HG03469 (cell line): ENCODE measurements around the gene EPB41L4B.
"Not testable (repeated sequence)": the region's sequence is repeated elsewhere in the genome, so short reads cannot be mapped to it uniquely, and the experiment has no call there.

Experiments
- ATAC-seq: cut with Tn5 transposase; IDR thresholded peaks from one replicate; pipeline ENCODE4 v1.9.1; 2021; ENCODE audit warnings: mild to moderate bottlenecking, moderate library complexity, moderate number of reproducible peaks; ENCODE audit not compliant: unreplicated experiment

Gene EPB41L4B

DNA sequence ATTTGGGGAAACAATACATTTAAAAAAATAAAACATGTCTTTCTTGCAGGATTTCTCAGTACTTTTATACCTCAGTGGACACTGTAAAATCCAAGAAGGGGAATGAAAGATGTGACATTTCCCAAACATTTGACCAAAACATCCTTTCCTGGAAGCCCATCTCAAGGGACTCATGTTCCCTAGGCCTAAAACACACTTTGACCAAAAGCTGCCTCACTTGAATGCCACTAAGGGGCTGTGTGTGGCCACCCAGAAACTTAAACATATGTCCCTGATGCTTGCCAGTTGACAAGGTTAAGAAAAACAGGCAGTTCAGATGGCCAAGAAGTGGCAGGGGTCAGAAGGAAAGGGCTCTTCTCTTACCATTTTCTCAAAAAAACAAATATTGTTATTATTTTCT lies 73.6 kb downstream of the EPB41L4B start:
- ATAC-seq = no peak

DNA sequence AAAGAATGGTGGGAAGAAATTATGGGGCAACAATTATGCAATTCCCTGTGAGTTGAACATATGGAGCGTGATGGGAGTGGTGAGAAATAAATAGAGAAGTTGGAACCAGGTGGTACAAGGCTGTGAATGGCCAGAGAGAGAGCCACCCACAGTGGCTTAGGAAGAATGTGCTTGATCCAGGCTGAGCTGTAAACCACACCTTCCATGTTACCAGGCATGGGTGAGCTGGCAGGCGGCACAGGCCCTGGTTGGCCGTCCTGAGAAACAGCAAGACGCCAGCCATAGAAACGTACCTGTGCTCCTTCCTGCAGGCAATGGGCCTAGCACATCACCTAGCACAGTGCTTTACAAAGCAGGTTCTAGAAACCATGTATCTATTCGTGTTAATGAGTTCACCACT lies 74.3 kb downstream of the EPB41L4B start:
- ATAC-seq = no peak

DNA sequence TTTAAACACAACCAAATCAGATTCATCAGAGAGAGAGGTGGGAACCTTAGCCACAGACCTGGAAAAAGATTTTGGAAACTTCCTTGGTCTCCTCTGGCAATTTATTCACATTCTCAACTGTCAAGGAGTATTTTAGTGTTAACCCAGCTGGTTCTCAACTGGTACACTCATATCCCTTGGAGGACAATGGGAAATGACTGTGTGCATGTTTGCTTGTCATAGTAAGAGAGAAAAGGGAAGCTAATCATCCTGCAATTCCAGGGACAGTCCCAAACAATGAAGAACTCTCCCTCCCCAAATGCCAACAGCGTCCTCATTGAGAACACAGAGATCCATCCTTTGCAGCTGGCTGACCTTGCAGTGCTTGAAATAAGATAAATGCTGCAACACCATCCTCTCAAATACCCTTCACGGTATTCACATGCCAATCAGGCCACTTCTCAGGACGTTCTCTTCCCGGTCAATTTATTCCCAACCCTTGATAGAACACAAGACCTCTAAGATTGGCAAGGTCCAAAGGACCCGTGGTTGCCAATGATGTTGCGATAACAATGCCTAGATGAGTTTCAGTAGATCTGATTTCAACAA lies 75.5 kb downstream of the EPB41L4B start:
- ATAC-seq = no peak

DNA sequence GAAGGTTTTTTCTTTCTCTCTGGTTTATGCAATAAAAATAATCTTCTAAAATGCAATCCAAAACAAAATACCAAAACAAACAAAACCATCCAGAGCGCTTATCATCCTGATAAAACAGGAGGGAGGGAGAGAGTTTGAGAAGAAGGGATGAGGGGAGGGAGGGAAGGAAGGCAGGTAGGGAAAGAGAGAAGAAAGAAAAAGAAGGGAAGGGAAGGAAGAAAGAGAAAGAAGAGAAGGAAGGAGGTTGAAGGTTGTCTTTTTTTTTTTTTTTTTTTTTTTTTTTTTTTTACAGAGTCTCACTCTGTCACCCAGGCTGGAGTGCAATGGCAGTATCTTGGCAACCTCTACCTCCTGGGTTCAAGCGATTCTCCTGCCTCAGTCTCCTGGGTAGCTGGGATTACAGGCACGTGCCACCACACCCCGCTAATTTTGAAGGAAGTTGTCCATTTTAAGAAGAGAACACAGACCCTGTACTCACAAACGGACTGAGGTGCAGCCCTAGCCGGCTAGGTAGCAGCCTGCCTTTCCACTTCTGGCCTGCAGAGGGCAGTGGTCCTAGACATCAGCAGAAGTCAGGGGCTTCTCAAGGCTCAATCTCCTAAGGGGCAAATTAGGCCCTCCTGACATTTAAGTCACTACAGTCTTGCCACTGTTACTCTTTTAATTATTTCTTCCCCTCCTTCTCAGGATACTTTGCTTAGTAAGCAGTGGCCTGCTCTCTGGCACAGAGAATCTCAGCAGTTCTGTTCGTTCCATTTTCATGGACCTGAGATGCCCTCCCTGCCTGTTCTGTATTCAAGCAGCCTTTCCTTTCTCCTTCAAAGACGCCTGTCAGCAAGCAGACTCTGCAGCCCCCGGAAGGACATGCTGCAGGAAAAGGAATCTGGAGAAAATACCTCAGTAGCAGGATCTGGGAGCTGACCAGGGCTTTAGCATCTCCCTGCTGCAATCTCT lies 76.4 kb downstream of the EPB41L4B start:
- no peak for ATAC-seq

DNA sequence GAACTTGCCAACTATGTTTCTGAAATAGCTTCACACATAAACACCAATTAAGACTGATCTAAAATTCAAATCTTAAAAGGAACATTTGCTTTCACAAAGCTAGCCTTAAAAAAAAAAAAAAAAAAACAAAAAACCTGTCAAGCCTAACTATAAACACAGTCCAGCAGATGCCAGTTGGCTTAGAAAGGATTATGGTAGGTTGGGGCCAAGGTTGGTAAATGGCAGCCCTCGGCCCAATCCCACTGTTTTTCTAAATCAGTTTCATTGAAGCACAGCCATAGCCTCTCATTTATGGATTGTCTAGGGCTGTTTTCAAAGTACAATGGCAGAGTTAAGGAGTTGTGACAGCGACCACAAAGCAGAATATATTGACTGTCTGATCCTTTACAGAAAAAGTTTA lies 78.1 kb downstream of the EPB41L4B start:
- ATAC-seq = no peak

DNA sequence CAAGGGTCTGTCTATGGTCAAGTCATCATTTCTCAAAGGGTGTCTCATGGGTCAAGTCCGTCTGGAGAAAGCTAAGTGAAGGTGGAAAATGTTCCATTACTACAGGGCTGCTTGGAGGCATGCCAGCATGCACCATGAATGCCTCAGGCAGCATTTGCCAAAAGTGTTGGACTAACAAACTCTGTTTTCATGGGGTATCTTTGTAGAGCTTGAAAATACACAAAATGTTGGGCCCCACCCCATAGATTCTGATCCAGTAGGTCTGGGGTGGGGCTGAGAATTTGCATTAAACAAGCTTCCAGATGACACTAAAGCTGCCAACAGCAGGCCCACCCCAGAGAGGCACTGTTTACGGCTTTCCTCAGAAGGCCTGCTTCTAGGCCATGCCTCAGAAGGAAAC lies 78.8 kb downstream of the EPB41L4B start:
- no peak for ATAC-seq

DNA sequence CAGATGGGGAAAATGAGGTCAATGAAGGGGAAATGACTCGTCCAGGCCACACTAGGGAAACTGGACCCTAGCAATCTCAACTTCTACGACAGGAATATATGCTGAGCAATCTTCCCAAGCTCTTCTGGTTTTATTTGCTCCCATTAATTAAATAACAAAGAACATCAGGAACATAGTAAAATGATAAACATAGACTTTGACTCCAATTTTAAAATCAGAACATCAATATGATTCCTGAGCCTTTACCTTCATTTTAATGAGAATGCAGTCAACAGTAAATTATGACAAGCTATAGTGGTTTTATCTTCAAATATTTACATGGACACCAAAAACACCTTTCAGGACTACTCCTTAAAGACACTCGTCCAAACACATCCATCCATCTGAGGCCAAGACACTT lies 79.7 kb downstream of the EPB41L4B start:
- no peak for ATAC-seq

DNA sequence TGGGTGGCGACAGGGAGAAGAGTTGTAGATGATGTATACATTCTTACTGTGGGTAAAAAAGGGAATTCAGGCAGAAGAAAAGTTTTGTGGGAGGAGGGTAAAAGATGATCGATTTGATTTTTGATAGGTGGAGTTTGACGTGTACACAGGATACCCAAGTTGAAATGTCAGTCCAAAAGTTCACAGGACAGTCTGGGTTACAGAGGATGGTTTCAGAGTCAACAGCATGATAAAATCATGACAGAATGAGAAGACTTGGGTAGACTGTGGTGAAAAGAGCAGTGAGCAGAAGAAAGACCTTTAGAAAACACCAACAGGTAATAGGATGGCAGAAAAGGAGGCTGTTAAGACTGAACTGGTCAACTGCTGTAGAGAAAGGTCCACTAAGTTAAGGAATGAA lies 81.6 kb downstream of the EPB41L4B start:
- ATAC-seq = no peak

DNA sequence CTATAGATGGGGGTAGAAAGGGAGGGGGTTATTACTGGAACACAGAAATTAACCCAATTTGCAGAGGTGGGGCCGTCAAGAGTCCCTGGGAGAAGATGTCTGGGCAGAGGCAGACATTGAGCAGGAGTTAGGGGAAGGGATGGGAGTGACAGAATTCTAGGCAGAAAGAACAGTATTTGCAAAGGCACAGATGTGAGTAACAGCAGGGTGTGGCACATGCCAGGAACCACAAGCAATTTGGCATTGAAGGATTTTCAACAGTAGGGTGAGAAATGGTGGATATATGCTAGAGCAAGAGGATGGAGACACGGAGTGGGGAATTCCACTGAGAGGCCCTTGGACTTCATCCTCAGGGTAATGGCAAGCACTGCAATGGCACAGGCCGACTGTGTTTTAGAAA lies 82.2 kb downstream of the EPB41L4B start:
- no peak for ATAC-seq

DNA sequence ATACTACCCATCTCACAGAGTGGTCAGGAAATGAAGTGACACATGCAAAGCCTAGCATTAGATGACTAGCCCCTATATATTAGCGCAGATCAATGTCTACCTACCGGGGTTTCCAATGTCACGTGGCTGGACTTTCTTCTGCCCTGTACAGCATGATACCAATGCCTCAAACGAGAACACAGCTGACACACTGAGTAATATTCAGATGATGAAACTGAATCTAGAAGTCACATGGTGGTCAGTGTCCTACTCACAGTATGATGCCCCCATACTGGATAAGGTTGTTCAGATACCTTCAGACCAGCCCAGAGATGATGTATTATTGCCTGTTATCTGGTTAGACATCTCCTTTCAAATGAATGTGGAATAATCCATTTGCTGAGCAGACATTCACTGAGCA lies 82.7 kb downstream of the EPB41L4B start:
- no peak for ATAC-seq

DNA sequence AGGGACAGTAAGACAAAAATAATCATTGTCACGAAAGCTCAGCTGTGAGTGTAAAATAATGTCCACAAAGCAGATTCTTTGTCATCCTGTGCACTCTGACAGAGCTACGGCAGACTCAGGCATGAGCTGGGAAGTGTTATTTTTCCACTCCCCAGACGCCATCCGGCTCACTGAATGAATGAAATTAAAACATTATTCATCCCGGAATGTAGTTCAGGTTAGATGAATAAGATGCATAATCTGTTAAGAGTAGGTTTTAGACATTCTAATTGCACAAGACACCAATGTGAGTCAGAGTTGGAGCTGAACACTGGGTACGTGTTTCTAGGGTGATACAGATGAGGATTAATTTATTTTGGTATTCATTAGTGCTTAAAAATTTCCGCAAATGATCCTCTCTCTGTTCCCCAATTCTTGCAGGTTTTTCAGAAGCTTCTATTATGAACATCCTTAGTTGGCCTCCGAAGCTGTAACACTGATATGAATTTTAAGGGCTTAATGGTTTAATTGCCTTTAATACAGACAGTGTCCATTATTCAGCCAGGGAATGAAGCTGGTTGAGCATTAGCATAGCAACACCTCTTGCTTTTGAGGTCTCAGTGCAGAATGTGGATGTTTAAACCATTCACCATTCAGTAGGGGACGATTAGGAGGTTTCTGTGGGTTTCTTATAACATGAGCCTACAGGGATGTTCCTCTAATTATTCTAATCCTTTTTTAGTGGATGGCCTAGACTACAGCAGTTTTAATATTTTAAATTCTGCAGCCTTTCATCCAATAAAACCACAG lies 88.2 kb downstream of the EPB41L4B start:
- no peak for ATAC-seq

DNA sequence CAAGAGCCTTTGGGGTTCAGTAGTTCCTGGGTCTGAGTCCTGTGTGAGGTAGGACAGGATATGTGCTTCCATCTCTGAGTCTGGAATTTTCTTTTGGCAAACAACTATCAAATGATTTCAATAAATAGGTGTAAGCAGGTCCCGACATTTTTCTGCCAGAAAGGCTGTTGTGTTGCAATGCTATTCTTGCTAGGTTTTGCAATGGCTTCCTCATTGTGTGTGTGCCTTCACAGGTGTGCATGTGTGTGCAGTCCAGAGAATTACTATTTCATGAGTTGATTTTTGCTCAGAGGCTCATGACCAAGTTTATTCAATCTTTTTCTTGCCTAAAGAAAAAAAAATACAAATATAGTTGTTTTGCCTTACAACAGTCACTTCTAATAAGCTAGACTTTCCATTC lies 89.3 kb downstream of the EPB41L4B start:
- ATAC-seq = no peak

DNA sequence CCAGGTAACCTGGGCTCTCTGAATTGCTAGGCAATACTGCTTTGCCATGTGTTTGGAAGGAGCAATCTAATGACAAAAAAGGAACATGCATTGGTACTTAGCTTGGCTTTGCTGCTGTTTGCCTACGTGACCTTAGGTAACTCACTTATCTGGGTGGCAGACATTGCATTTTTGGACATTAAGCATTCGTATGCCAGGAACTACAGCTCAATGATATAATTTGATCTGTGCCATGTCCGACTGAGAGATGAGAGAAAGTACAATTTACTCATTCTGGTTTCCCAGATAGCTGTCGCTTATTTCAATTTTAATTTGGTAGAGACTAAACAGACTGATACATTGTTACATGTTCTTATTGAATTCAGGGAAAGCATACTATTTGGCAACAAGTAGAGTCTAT lies 90.6 kb downstream of the EPB41L4B start:
- no peak for ATAC-seq

DNA sequence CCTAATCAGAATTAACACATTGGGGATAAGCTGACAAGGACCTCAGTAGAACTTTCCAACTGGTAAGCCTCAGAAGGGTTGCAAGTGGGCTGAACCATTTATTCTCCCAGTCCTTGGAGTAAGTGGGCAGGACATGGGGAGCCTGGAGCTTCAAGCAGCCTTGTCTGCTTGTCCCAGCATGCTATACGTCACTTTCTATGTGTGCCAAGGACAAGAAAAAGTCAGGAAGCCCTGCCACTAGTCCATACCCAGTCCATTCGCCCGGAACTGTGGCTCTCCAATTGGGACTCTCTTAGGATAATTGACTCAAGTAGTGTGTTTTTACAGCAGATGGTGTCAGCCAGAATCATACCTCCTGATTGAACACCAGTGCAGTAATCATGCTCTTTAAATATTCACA lies 91.2 kb downstream of the EPB41L4B start:
- ATAC-seq = no peak

DNA sequence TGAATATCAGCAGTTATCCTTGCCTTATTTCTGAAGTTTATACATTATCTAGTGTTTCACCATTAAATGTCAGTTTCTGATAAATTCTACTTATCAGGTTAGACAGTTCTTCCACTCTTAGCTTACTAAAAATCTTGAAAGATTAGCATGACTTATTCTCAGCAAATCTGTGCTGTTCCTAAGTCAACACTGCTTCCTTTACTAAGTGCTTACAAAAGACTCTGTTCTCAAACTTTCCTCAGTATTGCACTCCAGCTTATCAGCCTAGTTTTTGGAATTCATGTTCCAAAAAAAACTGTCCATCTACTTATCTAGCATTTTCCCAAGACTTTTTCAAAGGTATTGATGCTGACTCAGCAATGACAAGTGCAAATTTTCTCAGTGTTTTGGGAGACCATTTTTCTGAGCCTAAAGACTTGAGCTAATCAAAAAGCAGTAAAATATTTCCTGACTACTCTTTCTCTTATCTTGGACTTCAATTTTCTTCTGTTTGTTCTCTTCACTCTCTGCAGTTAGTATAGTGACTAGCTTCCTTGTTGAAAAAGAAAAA lies 92.7 kb downstream of the EPB41L4B start:
- no peak for ATAC-seq

DNA sequence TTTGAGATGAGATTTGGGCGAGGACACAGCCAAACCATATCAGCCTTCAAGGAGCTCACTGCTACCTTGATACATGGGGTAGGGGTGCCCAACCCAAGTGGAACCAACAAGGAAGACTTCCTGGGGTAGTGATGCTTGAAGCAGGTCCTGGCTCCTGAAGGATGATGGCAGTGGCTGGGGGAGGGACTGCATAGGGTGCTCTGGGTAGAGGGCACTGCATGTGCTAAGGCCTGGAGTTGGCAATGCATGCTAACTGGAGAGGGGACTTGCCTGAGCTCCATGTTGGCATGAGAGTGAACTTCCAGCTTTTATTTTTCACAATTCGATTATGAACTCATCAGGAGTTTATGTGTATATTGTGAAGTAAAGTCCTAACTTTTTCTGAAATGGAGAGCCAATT lies 95.2 kb downstream of the EPB41L4B start:
- ATAC-seq = no peak

DNA sequence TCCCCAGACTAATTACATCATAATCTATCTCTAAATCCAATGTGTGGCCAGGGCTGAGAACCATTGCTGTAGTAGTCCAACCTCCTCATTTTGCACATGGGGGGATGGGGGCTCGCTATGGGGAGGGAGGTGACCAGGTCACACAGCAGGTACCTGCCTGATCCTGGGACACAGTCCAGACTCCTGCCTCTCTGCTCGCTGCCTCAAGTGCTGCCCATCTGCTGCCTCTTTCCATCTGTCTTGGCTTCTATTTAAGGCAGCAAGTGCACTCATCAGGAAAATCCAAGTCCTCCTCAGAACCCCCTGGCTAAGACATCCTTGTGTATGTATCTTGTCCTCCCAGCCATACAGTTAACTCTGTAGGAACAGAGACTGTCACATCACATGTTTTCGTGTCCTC lies 96.1 kb downstream of the EPB41L4B start:
- ATAC-seq = no peak

DNA sequence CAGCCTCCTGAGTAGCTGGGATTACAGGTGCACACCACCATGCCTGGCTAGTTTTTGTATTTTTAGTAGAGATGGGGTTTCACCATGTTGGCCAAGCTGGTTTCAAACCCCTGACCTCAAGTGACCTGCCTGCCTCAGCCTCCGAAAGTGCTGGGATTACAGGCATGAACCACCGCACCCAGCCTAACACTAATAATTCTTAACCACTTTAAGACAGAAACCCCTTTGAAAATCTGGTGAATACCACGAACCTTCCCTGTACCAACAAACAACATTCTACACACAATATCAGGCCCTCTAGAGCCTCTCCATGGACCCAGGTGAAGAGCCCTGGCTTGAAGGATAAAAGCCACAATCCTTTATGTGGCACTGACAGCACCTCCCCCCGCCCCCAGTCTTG lies 102.6 kb downstream of the EPB41L4B start:
- not testable (repeated sequence) for ATAC-seq

DNA sequence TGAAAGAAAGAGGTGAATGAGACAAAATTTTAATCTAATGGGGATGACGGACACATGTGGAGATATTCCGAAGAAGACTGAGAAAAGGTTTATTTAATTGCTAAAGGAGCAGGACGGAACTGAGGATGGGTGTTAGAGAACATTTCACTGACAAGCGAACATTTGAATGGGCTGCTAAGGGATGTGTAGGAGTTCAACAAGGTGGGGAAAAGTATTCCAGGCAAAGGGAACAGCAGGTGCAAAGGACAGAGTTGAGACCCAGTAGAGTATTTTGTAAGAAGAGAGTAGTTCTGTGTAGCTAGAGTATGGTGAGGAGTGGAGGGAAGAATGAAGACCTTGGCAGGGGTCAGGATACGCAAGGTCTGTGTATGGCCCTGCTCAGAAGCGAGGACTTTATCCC lies 106.4 kb downstream of the EPB41L4B start:
- no peak for ATAC-seq

DNA sequence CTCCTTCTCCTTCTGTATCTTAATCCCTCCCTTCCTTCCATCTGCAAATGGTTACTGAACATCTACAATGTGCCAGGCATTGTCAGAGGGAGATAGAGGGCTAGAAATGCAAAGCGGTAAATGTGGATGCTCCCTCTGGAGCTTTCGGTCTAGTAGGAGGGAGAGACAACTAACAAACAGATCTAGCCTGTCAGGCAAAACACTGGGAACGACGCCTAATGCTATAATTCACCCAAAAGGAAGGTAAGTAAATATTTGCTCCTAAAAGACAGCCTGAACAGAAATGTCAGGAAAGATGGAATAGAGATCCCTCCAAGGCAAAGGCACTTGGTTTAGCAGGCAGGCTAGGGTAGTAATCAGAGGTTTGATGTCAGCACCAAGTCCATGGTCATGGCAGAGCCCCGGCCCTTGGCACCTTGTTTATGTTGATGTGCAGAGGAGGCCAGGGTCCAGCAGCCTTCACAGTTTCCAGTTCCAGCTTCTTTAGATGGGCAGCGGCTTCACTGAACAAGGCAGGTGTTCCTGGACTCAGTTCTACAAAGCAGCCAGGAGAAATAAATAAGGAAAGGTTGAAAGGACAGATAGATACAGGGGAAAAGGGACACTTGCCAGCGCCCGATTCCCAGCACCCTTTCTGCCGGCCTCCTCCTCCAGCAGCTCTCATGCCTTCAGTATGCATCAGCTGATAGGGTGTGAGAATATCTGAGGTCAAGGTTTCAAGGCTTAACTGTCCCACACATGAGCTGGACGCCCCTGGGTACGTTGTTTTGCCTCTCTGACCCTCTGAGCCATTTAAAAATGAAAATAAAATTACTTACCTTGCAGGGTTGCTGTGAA lies 107.4 kb downstream of the EPB41L4B start:
- ATAC-seq = no peak

DNA sequence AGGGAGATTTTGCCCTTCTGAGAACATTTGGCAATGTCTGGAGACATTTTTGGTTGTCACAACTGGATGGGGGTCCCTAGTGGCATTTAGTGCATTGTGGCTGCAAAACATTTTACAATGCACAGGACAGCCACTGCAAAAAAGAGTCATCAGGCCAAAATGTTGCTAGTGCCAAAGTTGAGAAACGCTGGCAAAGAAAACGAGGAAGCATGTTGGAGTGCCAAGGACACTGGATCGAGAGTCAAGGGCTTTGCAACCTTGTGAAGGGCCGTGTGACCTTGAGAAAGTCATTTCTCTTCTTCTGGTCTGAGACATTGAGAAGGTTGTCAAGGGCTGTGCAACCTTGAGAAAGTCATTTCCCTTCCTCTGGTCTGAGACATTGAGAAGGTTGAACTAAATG lies 108.1 kb downstream of the EPB41L4B start:
- no peak for ATAC-seq
